SK-N-SH (cell line): ENCODE data around the gene WDR86. TPM values are rescaled to one million over a fixed set of nuclear protein-coding genes. Genes with fewer than 3 reads are reported as not detected.

Source experiments
- CTCF ChIA-PET: fragments of 300-600, 350-600 bp; formaldehyde crosslinking; extraction: SDS; loops from one replicate; lab custom pipeline; 2021; lab: Yijun Ruan, JAX
- POLR2A ChIA-PET: fragments of 350-600 bp; sonication (Branson Sonifier 250); formaldehyde crosslinking; extraction: SDS; loops from one replicate; lab custom pipeline; 2020; ENCODE audit warnings: antibody characterized with exemption, inconsistent platforms; lab: Yijun Ruan, JAX
- DNase-seq: peaks from one replicate; pipeline ENCODE4 v3.0.0; 2012
- H2AFZ ChIP-seq: fragments of 200-600 bp; sonication (generic); 2 replicates; pipeline ENCODE4 v1.8.1; 2016; ENCODE audit warnings: antibody characterized with exemption, mild to moderate bottlenecking, low read depth
- H3F3A ChIP-seq: fragments of 200-600 bp; sonication (generic); replicated peaks from 2 replicates; pipeline ENCODE3; 2016; ENCODE audit warnings: antibody characterized with exemption, mild to moderate bottlenecking; ENCODE audit not compliant: insufficient read depth
- H3K27ac ChIP-seq, 2 experiments: fragments of 200-500 bp in 1 of 2; fragments of 200-600 bp in 1 of 2; sonication (Bioruptor generic) in 1 of 2; sonication (generic), shearing (Covaris generic) in 1 of 2; 2 replicates each; pipeline versions ENCODE4 v1.5.1 to v1.6.1; 2014 to 2016; ENCODE audit warnings: low read depth in 2 of 2, inconsistent platforms in 1 of 2, low read length in 1 of 2, mild to moderate bottlenecking in 1 of 2, mixed read lengths in 1 of 2
- H3K27me3 ChIP-seq: fragments of 200-600 bp; sonication (generic), shearing (Covaris generic); 2 replicates; pipeline ENCODE4 v1.6.1; 2016; ENCODE audit warnings: mixed run types; ENCODE audit not compliant: insufficient read depth
- H3K36me3 ChIP-seq, 2 experiments: fragments of 200-500 bp in 1 of 2; fragments of 200-600 bp in 1 of 2; sonication (Bioruptor generic) in 1 of 2; sonication (generic) in 1 of 2; replicated peaks in 1 of 2; 2 replicates each; pipeline versions ENCODE3 to v1.5.1; 2014 to 2016; ENCODE audit warnings: low read length in 1 of 2, mild to moderate bottlenecking in 1 of 2; ENCODE audit not compliant: insufficient read depth in 2 of 2, control insufficient read depth in 1 of 2
- H3K4me1 ChIP-seq, 2 experiments: fragments of 200-500 bp in 1 of 2; fragments of 200-600 bp in 1 of 2; sonication (Bioruptor generic) in 1 of 2; sonication (generic), shearing (Covaris generic) in 1 of 2; 2 replicates each; pipeline versions ENCODE4 v1.5.1 to v1.6.1; 2014 to 2016; ENCODE audit warnings: low read depth in 1 of 2, low read length in 1 of 2, mixed run types in 1 of 2; ENCODE audit not compliant: insufficient read depth in 2 of 2, control insufficient read depth in 1 of 2
- H3K4me2 ChIP-seq: fragments of 200-600 bp; sonication (generic), shearing (Covaris generic); 2 replicates; pipeline ENCODE4 v1.6.1; 2017; ENCODE audit warnings: mixed run types
- H3K4me3 ChIP-seq, 2 experiments: fragments of 200-500 bp in 1 of 2; fragments of 200-600 bp in 1 of 2; sonication (Bioruptor generic) in 1 of 2; sonication (generic), shearing (Covaris generic) in 1 of 2; 2 replicates each; pipeline versions ENCODE4 v1.5.1 to v1.8.1; 2014 to 2016; ENCODE audit warnings: low read depth in 2 of 2, inconsistent platforms in 1 of 2, low read length in 1 of 2, mild to moderate bottlenecking in 1 of 2, mixed read lengths in 1 of 2, moderate library complexity in 1 of 2
- H3K79me2 ChIP-seq: fragments of 200-600 bp; sonication (generic); 2 replicates; pipeline ENCODE4 v1.8.1; 2017; ENCODE audit warnings: mild to moderate bottlenecking; ENCODE audit not compliant: insufficient read depth
- H3K9ac ChIP-seq: fragments of 200-600 bp; sonication (generic); 2 replicates; pipeline ENCODE4 v1.6.1; 2017; ENCODE audit warnings: mixed run types
- H3K9me2 ChIP-seq: fragments of 200-600 bp; sonication (generic); 2 replicates; pipeline ENCODE4 v1.6.1; 2017; ENCODE audit warnings: mixed run types
- H3K9me3 ChIP-seq: fragments of 200-600 bp; sonication (generic); 2 replicates; pipeline ENCODE4 v1.6.1; 2017; ENCODE audit warnings: mixed run types, mild to moderate bottlenecking, moderate library complexity
- H4K20me1 ChIP-seq: fragments of 200-600 bp; sonication (generic); 2 replicates; pipeline ENCODE4 v1.6.1; 2017; ENCODE audit warnings: mild to moderate bottlenecking, mixed run types; ENCODE audit not compliant: insufficient read depth
- CHD2 ChIP-seq: fragments of 150-350 bp; IDR thresholded peaks from 2 replicates; pipeline ENCODE4 v1.6.1; 2018; ENCODE audit warnings: low read length; ENCODE audit not compliant: partially characterized antibody
- FOSL2 ChIP-seq: IDR thresholded peaks from 2 replicates; pipeline ENCODE4 v1.4.0; 2012; ENCODE audit warnings: low read depth, mild to moderate bottlenecking, moderate library complexity, borderline replicate concordance
- FOXJ3 ChIP-seq: sonication (generic); formaldehyde crosslinking; IDR thresholded peaks from 2 replicates; pipeline ENCODE4 v1.5.1; 2020; ENCODE audit warnings: mild to moderate bottlenecking, missing genetic modification reagents
- FOXM1 ChIP-seq: IDR thresholded peaks from 2 replicates; pipeline ENCODE4 v1.4.0; 2012; ENCODE audit warnings: low read depth, mild to moderate bottlenecking
- GATA2 ChIP-seq: sonication (generic); formaldehyde crosslinking; IDR thresholded peaks from 2 replicates; pipeline ENCODE4 v1.5.0; 2020; ENCODE audit warnings: mild to moderate bottlenecking, missing genetic modification reagents
- JUND ChIP-seq: IDR thresholded peaks from 2 replicates; pipeline ENCODE4 v1.4.0; 2012
- MXI1 ChIP-seq: IDR thresholded peaks from 2 replicates; pipeline ENCODE4 v1.6.1; 2012; ENCODE audit warnings: mild to moderate bottlenecking, low read depth, low read length, improper control_type of control experiment
- RCOR1 ChIP-seq: fragments of 150-350 bp; IDR thresholded peaks from 2 replicates; pipeline ENCODE4 v1.6.1; 2017; ENCODE audit warnings: antibody characterized with exemption, low read length
- RXRA ChIP-seq: IDR thresholded peaks from 2 replicates; pipeline ENCODE4 v1.4.0; 2012; ENCODE audit warnings: low read depth, mild to moderate bottlenecking, borderline replicate concordance
- SIN3A ChIP-seq: IDR thresholded peaks from 2 replicates; pipeline ENCODE4 v1.6.1; 2012; ENCODE audit warnings: low read depth, mild to moderate bottlenecking, low read length, moderate library complexity, borderline replicate concordance
- USF1 ChIP-seq: IDR thresholded peaks from 2 replicates; pipeline ENCODE4 v1.4.0; 2012; ENCODE audit warnings: low read depth, borderline replicate concordance
- USF2 ChIP-seq: fragments of 150-350 bp; IDR thresholded peaks from 2 replicates; pipeline ENCODE4 v1.6.1; 2017; ENCODE audit warnings: antibody characterized with exemption, low read length, low read depth, borderline replicate concordance
- YY1 ChIP-seq: IDR thresholded peaks from 2 replicates; pipeline ENCODE4 v1.4.0; 2012; ENCODE audit warnings: low read depth, mild to moderate bottlenecking
- ZBTB33 ChIP-seq: IDR thresholded peaks from 2 replicates; pipeline ENCODE4 v1.4.0; 2012; ENCODE audit warnings: low read depth, borderline replicate concordance
- WGBS: methylation state at CpG from one replicate; pipeline ENCODE4 v1.1.6; 2017; ENCODE audit warnings: low lambda C conversion rate; 5-methylcytosine and 5-hydroxymethylcytosine counted together
- polyA plus RNA-seq, 3 experiments: library from polyadenylated mRNA; depleted of rRNA; stranded (reverse); fragments of >200 nt; gene quantifications; 2 replicates each; pipeline ENCODE4 v1.2.3, GENCODE V29; 2012

WDR86 gene
- polyA plus RNA-seq, 1 of the 3 experiments (the other 2 are of a cell fraction), result 1.0 TPM

GRCh38 chr7:151451626-151452571 is 42.1 kb upstream of the WDR86 start:
- H3K4me1 ChIP-seq, result no peaks in the 10 kb centered on the region; a peak in 1 of 4 replicates
- no peak overlapping the region for H3K4me3 ChIP-seq
- ChIA-PET POLR2A (no interaction called here), CTCF (interaction anchor here (1.0 to 7.5 kb wide), 7 partner anchors 9 to 141 kb away, joined by 3 to 126 read pairs (median 3); no protein-coding TSS in a partner anchor)
- 79% methylated on average over 22 of the region's 23 CpGs for WGBS
- TF ChIP-seq ZBTB33, result no peak
- TF ChIP-seq CHD2, result no peak
- no peak for TF ChIP-seq USF2
- TF ChIP-seq USF1, result no peak
- H4K20me1 ChIP-seq, result no peaks in the 10 kb centered on the region
- H3K4me2 ChIP-seq, result no peak overlapping the region
- no peaks in the 10 kb centered on the region for H3K79me2 ChIP-seq
- H2AFZ ChIP-seq, result no peak overlapping the region
- no peaks in the 10 kb centered on the region for H3F3A ChIP-seq
- no peaks in the 10 kb centered on the region for H3K27me3 ChIP-seq
- peak; percentile 55 for DNase-seq
- no peaks in the 10 kb centered on the region for H3K9me2 ChIP-seq
- H3K9me3 ChIP-seq, result no peaks in the 10 kb centered on the region
- no peaks in the 10 kb centered on the region for H3K36me3 ChIP-seq
- H3K9ac ChIP-seq, result no peak overlapping the region
- no peak overlapping the region for H3K27ac ChIP-seq

GRCh38 chr7:151451156-151451555 is 41.3 kb upstream of the WDR86 start:
- H3K9me3 ChIP-seq, result no peaks in the 10 kb centered on the region
- no peaks in the 10 kb centered on the region for H3K79me2 ChIP-seq
- no peaks in the 10 kb centered on the region for H4K20me1 ChIP-seq
- H3K4me2 ChIP-seq, result no peak overlapping the region
- no peaks in the 10 kb centered on the region for H3K9me2 ChIP-seq
- H3K4me1 ChIP-seq, result no peaks in the 10 kb centered on the region; a peak in 1 of 4 replicates
- no peaks in the 10 kb centered on the region for H3K36me3 ChIP-seq
- DNase-seq, result no peak
- H3K9ac ChIP-seq, result no peak overlapping the region
- H2AFZ ChIP-seq, result no peak overlapping the region
- 84% methylated on average over 5 of the region's 5 CpGs for WGBS
- no peaks in the 10 kb centered on the region for H3K27me3 ChIP-seq
- no peak overlapping the region for H3K4me3 ChIP-seq
- H3K27ac ChIP-seq, result no peak overlapping the region
- ChIA-PET POLR2A (no interaction called here), CTCF (interaction anchor here (0.8 to 7.5 kb wide), 5 partner anchors 13 to 137 kb away, joined by 3 to 126 read pairs (median 5); partner anchors contain the start of gene CRYGN)
- no peaks in the 10 kb centered on the region for H3F3A ChIP-seq
- no peak for TF ChIP-seq YY1
- TF ChIP-seq USF1, result no peak
- no peak for TF ChIP-seq FOXJ3 (CRISPR knock-in tag)
- no peak for TF ChIP-seq USF2
- TF ChIP-seq FOSL2, result no peak
- no peak for TF ChIP-seq RCOR1
- no peak for TF ChIP-seq GATA2 (CRISPR knock-in tag)
- no peak for TF ChIP-seq JUND
- TF ChIP-seq SIN3A, result no peak
- no peak for TF ChIP-seq FOXM1
- TF ChIP-seq ZBTB33, result no peak
- no peak for TF ChIP-seq RXRA
- TF ChIP-seq MXI1, result no peak
